Vagina (tissue), 2 donors: ENCODE data around the gene INHBB. TPM values are rescaled to one million over a fixed set of nuclear protein-coding genes. Genes with fewer than 3 reads are reported as not detected.

Experiments
- DNase-seq, 2 donors: peaks; one replicate each; pipeline ENCODE4 v3.0.0-alpha.2; 2017; ENCODE audit errors: extremely low spot score in 2 of 2
- H3K27ac ChIP-seq: fragments of 200-600 bp; sonication (generic); one replicate; pipeline ENCODE4 v1.5.1; 2019
- H3K27me3 ChIP-seq: fragments of 200-600 bp; sonication (generic); one replicate; pipeline ENCODE4 v1.5.1; 2019
- H3K36me3 ChIP-seq, 2 donors: fragments of 200-600 bp; sonication (generic); one replicate each; pipeline ENCODE4 v1.5.1; 2017 to 2019
- H3K4me1 ChIP-seq: fragments of 200-600 bp; sonication (generic); one replicate; pipeline ENCODE4 v1.5.1; 2019
- H3K4me3 ChIP-seq, 2 donors: fragments of 200-600 bp; sonication (generic); 1 replicate in 1 of 2; 2 replicates in 1 of 2; pipeline ENCODE4 v1.5.1; 2016 to 2019
- H3K9me3 ChIP-seq: fragments of 200-600 bp; sonication (generic); one replicate; pipeline ENCODE4 v1.5.1; 2019
- CTCF ChIP-seq, 3 experiments: fragments of 450-650 bp in 2 of 3; fragments of 200-600 bp in 1 of 3; sonication (generic) in 1 of 3; IDR thresholded peaks; one replicate each; pipeline ENCODE4 v1.5.1; 2017 to 2019; ENCODE audit warnings: antibody characterized with exemption in 3 of 3, mild to moderate bottlenecking in 2 of 3, moderate library complexity in 2 of 3
- POLR2A ChIP-seq, 2 donors: fragments of 450-650 bp; IDR thresholded peaks; one replicate each; pipeline ENCODE4 v1.6.1; 2017; ENCODE audit warnings: antibody characterized with exemption in 2 of 2, mild to moderate bottlenecking in 2 of 2, moderate library complexity in 2 of 2
- POLR2AphosphoS5 ChIP-seq, 2 donors: sonication (generic); formaldehyde crosslinking; IDR thresholded peaks; one replicate each; pipeline ENCODE4 v1.9.0; 2017; ENCODE audit warnings: antibody characterized with exemption in 2 of 2, mild to moderate bottlenecking in 2 of 2, low read depth in 1 of 2; ENCODE audit not compliant: insufficient read depth in 1 of 2
- intact Hi-C: fragments of 100-400 bp; cut with DNase I; formaldehyde crosslinking; loops from one replicate; pipeline ENCODE4 v1.15.1; 2023
- total RNA-seq: library from RNA; depleted of rRNA; stranded (reverse); fragments of >200 nt; gene quantifications from one replicate; pipeline ENCODE4 v1.2.3, GENCODE V29; 2016

Gene INHBB
- total RNA-seq, 1 donor from 2014 or later = 19.4 TPM

- no peak overlapping the region for H3K4me3 ChIP-seq
- H3K27ac ChIP-seq = no peak overlapping the region
- intact Hi-C loops = no loop called here
- no peaks in the 10 kb centered on the region for H3K27me3 ChIP-seq
- no peaks in the 10 kb centered on the region for H3K36me3 ChIP-seq
- peaks cover 4% of the 10 kb centered on the region for H3K4me1 ChIP-seq
- TF ChIP-seq POLR2A (IDR thresholded peaks at IDR 0.05) (no peak), CTCF (IDR thresholded peaks at IDR 0.05) (no peak), POLR2AphosphoS5 (IDR thresholded peaks at IDR 0.05; ENCODE audit: insufficient read depth in 1 of 2, low read depth in 1 of 2) (no peak)
- H3K9me3 ChIP-seq = no peaks in the 10 kb centered on the region
- no peak for DNase-seq
Measured at GRCh38 chr2:120338015-120338414, 7.9 kb upstream of the INHBB start.

- Histone ChIP-seq H3K27ac (no peak overlapping the region), H3K4me3 (no peak overlapping the region), H3K36me3 (no peaks in the 10 kb centered on the region), H3K27me3 (no peaks in the 10 kb centered on the region), H3K4me1 (peaks cover 30% of the 10 kb centered on the region), H3K9me3 (no peaks in the 10 kb centered on the region)
- intact Hi-C loops = loop anchor here (2.0 to 10.0 kb wide), 2 partner anchors 339 to 743 kb away; no protein-coding TSS in a partner anchor
- DNase-seq = no peak
- TF ChIP-seq CTCF (IDR thresholded peaks at IDR 0.05) (no peak), POLR2A (IDR thresholded peaks at IDR 0.05) (no peak), POLR2AphosphoS5 (IDR thresholded peaks at IDR 0.05; ENCODE audit: insufficient read depth in 1 of 2, low read depth in 1 of 2) (no peak)
Measured at GRCh38 chr2:120341977-120342376, 4.0 kb upstream of the INHBB start.

- intact Hi-C loops = loop anchor here (2.0 to 10.0 kb wide), 2 partner anchors 338 to 742 kb away; no protein-coding TSS in a partner anchor
Measured at GRCh38 chr2:120342446-120342845, 3.5 kb upstream of the INHBB start.

GRCh38 chr2:120343100-120343432 is 2.9 kb upstream of the INHBB start:
- TF ChIP-seq POLR2A (IDR thresholded peaks at IDR 0.05) (no peak), POLR2AphosphoS5 (IDR thresholded peaks at IDR 0.05; ENCODE audit: insufficient read depth in 1 of 2, low read depth in 1 of 2) (no peak), CTCF (IDR thresholded peaks at IDR 0.05) (no peak)
- DNase-seq = no peak
- no peaks in the 10 kb centered on the region for H3K27me3 ChIP-seq
- intact Hi-C loops = loop anchor here (2.0 to 10.0 kb wide), 2 partner anchors 338 to 742 kb away; no protein-coding TSS in a partner anchor
- H3K36me3 ChIP-seq = no peaks in the 10 kb centered on the region
- no peaks in the 10 kb centered on the region for H3K9me3 ChIP-seq
- peak overlapping the region; percentile 86 for H3K27ac ChIP-seq
- peaks cover 40% of the 10 kb centered on the region for H3K4me1 ChIP-seq
- H3K4me3 ChIP-seq = no peak overlapping the region

More at GRCh38 chr2:120342446-120342845, 3.5 kb upstream of the INHBB start:
- no peaks in the 10 kb centered on the region for H3K9me3 ChIP-seq
- TF ChIP-seq POLR2A (IDR thresholded peaks at IDR 0.05) (no peak), CTCF (IDR thresholded peaks at IDR 0.05) (no peak), POLR2AphosphoS5 (IDR thresholded peaks at IDR 0.05; ENCODE audit: insufficient read depth in 1 of 2, low read depth in 1 of 2) (no peak)
- no peak for DNase-seq
- H3K27me3 ChIP-seq = no peaks in the 10 kb centered on the region
- H3K27ac ChIP-seq = no peak overlapping the region
- H3K4me1 ChIP-seq = peaks cover 35% of the 10 kb centered on the region
- no peaks in the 10 kb centered on the region for H3K36me3 ChIP-seq
- no peak overlapping the region for H3K4me3 ChIP-seq

GRCh38 chr2:120343433-120344105 is 2.4 kb upstream of the INHBB start:
- H3K27ac ChIP-seq = peak overlapping the region; percentile 86
- H3K4me3 ChIP-seq = peak overlapping the region; percentile 61 to 76
- intact Hi-C loops = loop anchor here (2.0 to 10.0 kb wide), 2 partner anchors 337 to 741 kb away; no protein-coding TSS in a partner anchor
- H3K4me1 ChIP-seq = peaks cover 40% of the 10 kb centered on the region
- TF ChIP-seq POLR2A (IDR thresholded peaks at IDR 0.05) (no peak), CTCF (IDR thresholded peaks at IDR 0.05) (peak; percentile 62 to 80 (median 80)), POLR2AphosphoS5 (IDR thresholded peaks at IDR 0.05; ENCODE audit: insufficient read depth in 1 of 2, low read depth in 1 of 2) (peak in 1 of 2 donors; percentile 69)
- DNase-seq = no peak
- H3K27me3 ChIP-seq = no peaks in the 10 kb centered on the region
- H3K9me3 ChIP-seq = no peaks in the 10 kb centered on the region
- H3K36me3 ChIP-seq = no peaks in the 10 kb centered on the region
